Measurements from ENCODE around the gene PLD5.

Gene PLD5

DNA sequence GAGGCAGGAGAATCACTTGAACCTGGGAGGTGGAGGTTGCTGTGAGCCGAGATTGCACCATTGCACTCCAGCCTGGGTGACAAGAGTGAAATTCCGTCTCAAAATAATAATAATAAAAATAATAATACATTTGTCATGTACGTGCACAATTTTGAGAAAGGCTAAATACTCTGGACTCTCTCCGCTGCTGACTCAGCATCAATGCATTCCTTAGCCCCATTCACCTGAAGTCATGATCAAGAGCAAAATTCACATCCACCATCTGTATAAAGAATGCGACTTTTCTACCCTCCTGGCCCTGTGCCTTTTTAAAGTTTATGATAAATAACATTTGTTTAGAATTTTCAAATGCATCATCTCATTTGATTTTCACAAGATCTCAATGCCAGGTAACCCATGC lies 490.1 kb downstream of the PLD5 start:
- Mint-ChIP-seq H3K27me3 (peaks cover 8% of the 10 kb centered on the region), H3K27ac (no peak overlapping the region), H3K4me3 (no peak overlapping the region), H3K9me3 (no peaks in the 10 kb centered on the region), H3K36me3 (ENCODE audit: low read depth) (no peaks in the 10 kb centered on the region), H3K4me1 (ENCODE audit: low read depth) (no peaks in the 10 kb centered on the region)

DNA sequence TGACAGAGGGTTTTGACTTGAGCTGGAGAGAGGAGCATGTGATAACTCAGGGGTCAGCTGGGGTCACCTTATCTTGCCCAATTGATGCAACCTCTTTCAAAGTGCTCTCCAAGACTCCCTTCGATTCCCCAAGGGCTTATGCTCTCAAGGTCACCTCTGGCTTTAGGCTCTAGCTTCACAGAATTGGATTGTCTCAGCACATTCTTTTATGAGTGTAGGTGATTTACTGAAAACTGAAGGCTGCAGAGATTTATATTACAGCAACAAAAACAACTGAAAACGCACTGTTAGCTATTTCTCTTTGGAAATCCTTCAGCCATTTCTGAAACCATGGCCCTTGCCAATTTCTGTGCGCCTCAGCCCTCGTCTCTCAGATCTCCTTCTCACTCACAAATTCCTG lies 491.1 kb downstream of the PLD5 start:
- Mint-ChIP-seq H3K36me3 (ENCODE audit: low read depth) (no peaks in the 10 kb centered on the region), H3K4me3 (no peak overlapping the region), H3K4me1 (ENCODE audit: low read depth) (no peaks in the 10 kb centered on the region), H3K27me3 (peaks cover 8% of the 10 kb centered on the region), H3K9me3 (no peaks in the 10 kb centered on the region), H3K27ac (no peak overlapping the region)
